Endothelial cell of umbilical vein (primary cell): ENCODE data around the gene ZSWIM6. TPM values are rescaled to one million over a fixed set of nuclear protein-coding genes. Genes with fewer than 3 reads are reported as not detected.

Experiments used
- BruUV-seq: library from RNA; stranded (reverse); fragments of 400-500 nt; replicated peaks from 2 replicates; lab custom pipeline; 2021; lab: Mats Ljungman, UMichigan
- CTCF ChIA-PET: fragments of 300-600, 350-600 bp; sonication (Branson Sonifier 250); formaldehyde crosslinking; loops from one replicate; lab custom pipeline; 2021; ENCODE audit warnings: antibody characterized with exemption, inconsistent platforms; lab: Charles Lee
- POLR2A ChIA-PET: fragments of 300-600, 350-600 bp; sonication (Branson Sonifier 250); formaldehyde crosslinking; loops from one replicate; lab custom pipeline; 2021; ENCODE audit warnings: antibody characterized with exemption, inconsistent platforms; lab: Charles Lee
- DNase-seq: peaks from one replicate; pipeline ENCODE4 v3.0.0-alpha.2; 2011; ENCODE audit warnings: low read depth, low spot score
- FAIRE-seq: peaks from 2 replicates; lab custom pipeline; 2011; peaks lifted over from hg19 to GRCh38; lab: Jason Lieb, UNC
- H2AFZ ChIP-seq: 2 replicates; pipeline ENCODE4 v1.6.0; 2012; ENCODE audit warnings: low read depth, low read length, control low read depth, inconsistent platforms
- H3K27ac ChIP-seq: 2 replicates; pipeline ENCODE4 v1.5.1; 2011; ENCODE audit warnings: low read depth, mild to moderate bottlenecking, control low read depth, low read length, moderate library complexity; ENCODE audit not compliant: insufficient read depth
- H3K27me3 ChIP-seq, 2 experiments: 2 replicates each; pipeline versions ENCODE4 v1.6.0 to v1.6.1; 2011; ENCODE audit warnings: low read length in 2 of 2, mixed read lengths in 1 of 2; ENCODE audit not compliant: control insufficient read depth in 2 of 2, insufficient read depth in 2 of 2
- H3K36me3 ChIP-seq, 2 experiments: 2 replicates in 1 of 2; 3 replicates in 1 of 2; pipeline ENCODE4 v1.5.1; 2011; ENCODE audit warnings: low read length in 2 of 2, mild to moderate bottlenecking in 1 of 2, moderate library complexity in 1 of 2; ENCODE audit not compliant: control insufficient read depth in 2 of 2, insufficient read depth in 2 of 2; ENCODE audit errors: extremely low read depth in 1 of 2
- H3K4me1 ChIP-seq: 3 replicates; pipeline ENCODE4 v1.5.1; 2011; ENCODE audit warnings: mild to moderate bottlenecking, low read length; ENCODE audit not compliant: control insufficient read depth, insufficient read depth; ENCODE audit errors: extremely low read depth
- H3K4me2 ChIP-seq: 2 replicates; pipeline ENCODE4 v1.6.1; 2011; ENCODE audit warnings: low read length, control low read depth, mixed read lengths; ENCODE audit not compliant: insufficient read depth
- H3K4me3 ChIP-seq, 3 experiments: fragments of 200-600 bp in 1 of 3; sonication (generic), shearing (Covaris generic) in 1 of 3; replicated peaks in 1 of 3; 2 replicates each; pipeline ENCODE4 v1.5.1; 2011 to 2016; ENCODE audit warnings: control low read depth in 3 of 3, low read length in 3 of 3, mild to moderate bottlenecking in 2 of 3, inconsistent platforms in 1 of 3, low read depth in 1 of 3, moderate library complexity in 1 of 3; ENCODE audit not compliant: insufficient read depth in 1 of 3
- H3K79me2 ChIP-seq: 2 replicates; pipeline ENCODE4 v1.6.0; 2012; ENCODE audit warnings: low read length, inconsistent platforms; ENCODE audit not compliant: control insufficient read depth, insufficient read depth
- H3K9ac ChIP-seq: replicated peaks from 2 replicates; pipeline ENCODE3; 2011; ENCODE audit warnings: low read length, control low read depth; ENCODE audit not compliant: insufficient read depth; ENCODE audit errors: extremely low read depth
- H3K9me1 ChIP-seq: replicated peaks from 3 replicates; pipeline ENCODE4 v1.6.0; 2011; ENCODE audit warnings: mild to moderate bottlenecking, low read length; ENCODE audit not compliant: control insufficient read depth, insufficient read depth; ENCODE audit errors: extremely low read depth
- H3K9me3 ChIP-seq: replicated peaks from 2 replicates; pipeline ENCODE4 v1.5.1; 2012; ENCODE audit warnings: low read length, inconsistent platforms; ENCODE audit not compliant: control insufficient read depth, insufficient read depth
- H4K20me1 ChIP-seq: replicated peaks from 2 replicates; pipeline ENCODE3; 2011; ENCODE audit warnings: mild to moderate bottlenecking, low read length; ENCODE audit not compliant: control insufficient read depth, insufficient read depth; ENCODE audit errors: extremely low read depth
- EZH2 ChIP-seq: IDR thresholded peaks from 2 replicates; pipeline ENCODE4 v1.6.1; 2012; ENCODE audit warnings: borderline replicate concordance, low read depth, mild to moderate bottlenecking, moderate library complexity, low read length, inconsistent platforms; ENCODE audit not compliant: severe bottlenecking
- FOS ChIP-seq: IDR thresholded peaks from 2 replicates; pipeline ENCODE4 v1.6.1; 2011; ENCODE audit warnings: mild to moderate bottlenecking, low read length, moderate library complexity, borderline replicate concordance; ENCODE audit not compliant: insufficient read depth
- GATA2 ChIP-seq: IDR thresholded peaks from 2 replicates; pipeline ENCODE4 v1.7.0; 2011; ENCODE audit warnings: low read depth, mild to moderate bottlenecking, moderate library complexity, mixed read lengths, low read length; ENCODE audit not compliant: insufficient read length, insufficient read depth
- JUN ChIP-seq: IDR thresholded peaks from 2 replicates; pipeline ENCODE4 v1.6.1; 2011; ENCODE audit warnings: borderline replicate concordance, low read depth; ENCODE audit not compliant: insufficient read length, insufficient read depth
- MYC ChIP-seq: IDR thresholded peaks from one replicate; pipeline ENCODE4 v1.6.1; 2011; ENCODE audit warnings: mild to moderate bottlenecking, low read depth, low read length
- POLR2A ChIP-seq: IDR thresholded peaks from 2 replicates; pipeline ENCODE4 v1.6.1; 2012; ENCODE audit warnings: low read depth, mild to moderate bottlenecking, control low read depth, low read length
- POLR2AphosphoS5 ChIP-seq: IDR thresholded peaks from 2 replicates; pipeline ENCODE4 v1.6.1; 2012; ENCODE audit warnings: low read depth, mild to moderate bottlenecking, control low read depth, low read length, moderate library complexity; ENCODE audit not compliant: insufficient read depth
- dilution Hi-C: fragments of 300-500 bp; cut with MboI; formaldehyde crosslinking; loops from one replicate; pipeline ENCODE4 v1.15.0; 2019; ENCODE audit warnings: low sequenced_read_pairs; ENCODE audit not compliant: extremely low pct_ligation_motif_present
- intact Hi-C: fragments of 100-400 bp; cut with micrococcal nuclease; formaldehyde crosslinking; loops from one replicate; pipeline ENCODE4 v1.10.0; 2022
- polyA plus RNA-seq, 4 experiments: library from polyadenylated mRNA; depleted of rRNA in 3 of 4; stranded (reverse) in 3 of 4; unstranded in 1 of 4; fragments of >200 nt; gene quantifications; 2 replicates each; pipeline versions ENCODE4 v1.2.1 to v1.2.3, GENCODE V29; 2011 to 2012; ENCODE audit warnings: missing spikeins in 1 of 4
- total RNA-seq: library from RNA; stranded (reverse); gene quantifications from 2 replicates; pipeline ENCODE4 v1.2.3, GENCODE V29; 2021
- TF ChIP-seq, protein P1 (sequence below): IDR thresholded peaks from 2 replicates; pipeline ENCODE4 v1.6.1; 2011; ENCODE audit not compliant: insufficient read depth, insufficient read length
- TF ChIP-seq, protein P2 (sequence below), 2 donors: IDR thresholded peaks; 1 replicate in 1 of 2; 2 replicates in 1 of 2; pipeline ENCODE4 v1.5.1; 2011; ENCODE audit warnings: low read length in 2 of 2, mild to moderate bottlenecking in 2 of 2, moderate library complexity in 2 of 2, control low read depth in 1 of 2, inconsistent platforms in 1 of 2, low read depth in 1 of 2; ENCODE audit not compliant: insufficient read depth in 1 of 2; ENCODE audit errors: extremely low read depth in 1 of 2

Gene ZSWIM6
- total and polyA plus RNA-seq, 2 donors (not counting 3 experiments of a cell fraction or from before 2014, with no cell fraction given), result 14.9 to 25.3 TPM

DNA sequence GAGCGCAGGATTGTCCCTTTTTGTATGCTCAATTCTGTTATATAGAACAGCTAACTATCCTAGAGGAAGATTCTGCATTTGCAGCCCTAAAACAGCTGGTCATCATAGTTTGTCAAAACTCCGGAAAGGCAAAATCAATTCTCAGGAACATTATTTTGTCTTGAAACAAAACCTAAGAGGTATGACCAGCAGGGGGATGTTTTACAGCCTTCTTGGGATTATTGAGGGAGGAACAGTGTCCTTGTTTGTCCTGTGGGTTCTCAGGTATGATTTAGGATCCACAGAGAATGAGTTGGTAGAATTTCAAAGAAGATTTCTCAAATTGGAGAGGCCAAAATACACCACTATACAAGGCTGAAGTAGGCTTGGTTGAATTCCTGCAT is 136.4 kb downstream of the ZSWIM6 start:
- no peak overlapping the region for H3K27ac ChIP-seq
- no peak for DNase-seq
- POLR2A ChIA-PET, result no interaction called here
- peaks cover 92% of the 10 kb centered on the region for H3K79me2 ChIP-seq
- FAIRE-seq, result no peak
- CTCF ChIA-PET, result interaction anchor here (1.6 kb wide), 1 partner anchor 11 kb away, joined by 3 read pairs; no protein-coding TSS in a partner anchor
- no peaks in the 10 kb centered on the region for H3K9me3 ChIP-seq
- no peak overlapping the region for H3K4me3 ChIP-seq
- no peaks in the 10 kb centered on the region for H3K9me1 ChIP-seq
- TF ChIP-seq GATA2 (no peak), EZH2 (no peak), FOS (no peak), MYC (no peak)
- TF ChIP-seq, protein P1, sequence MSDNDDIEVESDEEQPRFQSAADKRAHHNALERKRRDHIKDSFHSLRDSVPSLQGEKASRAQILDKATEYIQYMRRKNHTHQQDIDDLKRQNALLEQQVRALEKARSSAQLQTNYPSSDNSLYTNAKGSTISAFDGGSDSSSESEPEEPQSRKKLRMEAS, result no peak
- peaks cover 25% of the 10 kb centered on the region for H4K20me1 ChIP-seq
- no peaks in the 10 kb centered on the region for H3K36me3 ChIP-seq
- no peak overlapping the region for H3K9ac ChIP-seq
- no peak overlapping the region for H2AFZ ChIP-seq
- no peak overlapping the region for H3K4me2 ChIP-seq
- H3K4me1 ChIP-seq, result no peaks in the 10 kb centered on the region
- BruUV-seq, result no TSS peak
- H3K27me3 ChIP-seq, result no peaks in the 10 kb centered on the region
- dilution Hi-C loops (no loop called here), intact Hi-C loops (no loop called here)

DNA sequence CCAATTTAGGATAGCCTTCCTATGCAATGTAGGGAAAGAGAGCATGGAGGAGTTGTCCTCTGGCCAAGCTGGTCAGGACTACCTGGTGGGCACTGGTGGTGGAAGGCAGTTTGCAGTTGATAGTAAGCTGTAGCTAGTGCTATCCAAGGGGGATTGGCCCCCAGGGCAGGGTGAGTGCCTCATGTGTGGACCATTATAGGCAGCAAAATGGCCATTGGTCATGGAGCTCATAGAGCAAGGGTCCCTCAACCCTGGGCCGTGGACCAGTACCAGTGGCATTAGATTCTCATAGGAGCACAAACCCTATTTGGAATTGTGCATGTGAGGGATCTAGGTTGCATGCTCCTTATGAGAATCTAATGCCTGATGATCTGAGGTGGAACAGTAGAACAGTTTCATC is 139.3 kb downstream of the ZSWIM6 start:
- no peaks in the 10 kb centered on the region for H3K4me1 ChIP-seq
- dilution Hi-C loops, result no loop called here
- peaks cover 11% of the 10 kb centered on the region for H4K20me1 ChIP-seq

More for the DNA sequence above, 139.3 kb downstream of the ZSWIM6 start:
- no peak overlapping the region for H3K9ac ChIP-seq
- H3K9me3 ChIP-seq, result no peaks in the 10 kb centered on the region
- H3K9me1 ChIP-seq, result no peaks in the 10 kb centered on the region
- CTCF ChIA-PET, result no interaction called here
- no peaks in the 10 kb centered on the region for H3K27me3 ChIP-seq
- no peak overlapping the region for H3K27ac ChIP-seq
- POLR2A ChIA-PET, result no interaction called here
- H2AFZ ChIP-seq, result no peak overlapping the region
- no peak for FAIRE-seq
- peaks cover 0 to 7% of the 10 kb centered on the region in 2 experiments for H3K36me3 ChIP-seq
- no peak overlapping the region for H3K4me2 ChIP-seq
- H3K4me3 ChIP-seq, result no peak overlapping the region
- peaks cover 84% of the 10 kb centered on the region for H3K79me2 ChIP-seq
- intact Hi-C loops, result no loop called here
- no peak for DNase-seq
- no peak for TF ChIP-seq MYC
- TF ChIP-seq FOS, result no peak
- TF ChIP-seq, protein P2, sequence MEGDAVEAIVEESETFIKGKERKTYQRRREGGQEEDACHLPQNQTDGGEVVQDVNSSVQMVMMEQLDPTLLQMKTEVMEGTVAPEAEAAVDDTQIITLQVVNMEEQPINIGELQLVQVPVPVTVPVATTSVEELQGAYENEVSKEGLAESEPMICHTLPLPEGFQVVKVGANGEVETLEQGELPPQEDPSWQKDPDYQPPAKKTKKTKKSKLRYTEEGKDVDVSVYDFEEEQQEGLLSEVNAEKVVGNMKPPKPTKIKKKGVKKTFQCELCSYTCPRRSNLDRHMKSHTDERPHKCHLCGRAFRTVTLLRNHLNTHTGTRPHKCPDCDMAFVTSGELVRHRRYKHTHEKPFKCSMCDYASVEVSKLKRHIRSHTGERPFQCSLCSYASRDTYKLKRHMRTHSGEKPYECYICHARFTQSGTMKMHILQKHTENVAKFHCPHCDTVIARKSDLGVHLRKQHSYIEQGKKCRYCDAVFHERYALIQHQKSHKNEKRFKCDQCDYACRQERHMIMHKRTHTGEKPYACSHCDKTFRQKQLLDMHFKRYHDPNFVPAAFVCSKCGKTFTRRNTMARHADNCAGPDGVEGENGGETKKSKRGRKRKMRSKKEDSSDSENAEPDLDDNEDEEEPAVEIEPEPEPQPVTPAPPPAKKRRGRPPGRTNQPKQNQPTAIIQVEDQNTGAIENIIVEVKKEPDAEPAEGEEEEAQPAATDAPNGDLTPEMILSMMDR (IDR thresholded peaks at IDR 0.05; ENCODE audit: extremely low read depth in 1 of 2, insufficient read depth in 1 of 2, low read depth in 1 of 2, low read length in 2 of 2), result no peak
- no peak for TF ChIP-seq POLR2A
- TF ChIP-seq EZH2, result no peak
- TF ChIP-seq GATA2, result no peak
- TF ChIP-seq JUN, result no peak
- TF ChIP-seq, protein P1, result no peak
- no peak for TF ChIP-seq POLR2AphosphoS5
- no TSS peak for BruUV-seq
